VCaP (cell line): ENCODE measurements around the gene FAM193B.

Source experiments
- H3K27ac ChIP-seq: fragments of 450-650 bp; 2 replicates; pipeline ENCODE4 v1.5.1; 2017
- TF ChIP-seq, protein P1 (sequence below): fragments of 450-650 bp; conservative IDR thresholded peaks from 2 replicates; pipeline ENCODE4 v1.5.1; 2017; ENCODE audit warnings: mild to moderate bottlenecking, moderate library complexity

FAM193B gene

DNA sequence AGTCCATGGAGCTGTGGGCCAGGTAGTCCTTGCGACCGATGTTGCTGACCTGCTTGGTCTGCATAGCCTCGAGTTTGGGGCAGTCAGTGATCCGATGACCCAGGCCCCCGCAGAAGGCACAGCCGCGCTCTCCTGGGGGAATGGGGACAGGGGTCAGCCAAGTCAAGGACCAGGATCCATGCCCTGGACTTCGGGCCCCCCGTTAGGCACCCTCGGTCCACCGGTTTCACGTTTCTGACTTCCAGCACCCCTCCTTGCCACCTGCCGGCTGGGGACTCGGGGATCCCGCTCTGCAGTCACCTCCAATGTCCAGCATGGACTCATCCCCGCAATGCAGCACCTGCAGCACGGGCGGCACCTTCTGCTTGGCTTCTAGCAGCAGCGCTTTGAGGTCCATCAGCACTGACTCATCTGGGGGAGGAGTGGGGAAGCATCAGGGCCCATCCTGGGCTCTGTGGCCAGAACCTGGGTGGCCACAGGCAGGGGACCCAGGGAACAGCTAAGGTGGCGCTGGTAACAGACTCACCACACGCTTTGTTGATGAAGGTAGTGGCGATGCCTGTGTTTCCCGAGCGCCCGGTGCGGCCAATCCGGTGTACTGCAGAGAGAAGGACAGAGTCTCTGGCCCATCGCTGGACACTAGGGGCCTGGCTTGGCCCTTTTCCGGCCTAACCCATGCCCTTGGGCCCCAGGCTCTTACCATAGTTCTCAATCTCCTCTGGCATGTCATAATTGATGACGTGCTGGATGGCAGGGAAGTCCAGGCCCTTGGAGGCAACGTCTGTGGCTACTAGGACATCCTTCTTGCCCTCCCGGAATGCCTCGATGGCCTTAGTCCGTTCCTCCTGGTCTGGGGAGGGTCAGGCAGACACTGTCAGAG, 42.3 kb downstream of the FAM193B start:
- TF ChIP-seq, protein P1, sequence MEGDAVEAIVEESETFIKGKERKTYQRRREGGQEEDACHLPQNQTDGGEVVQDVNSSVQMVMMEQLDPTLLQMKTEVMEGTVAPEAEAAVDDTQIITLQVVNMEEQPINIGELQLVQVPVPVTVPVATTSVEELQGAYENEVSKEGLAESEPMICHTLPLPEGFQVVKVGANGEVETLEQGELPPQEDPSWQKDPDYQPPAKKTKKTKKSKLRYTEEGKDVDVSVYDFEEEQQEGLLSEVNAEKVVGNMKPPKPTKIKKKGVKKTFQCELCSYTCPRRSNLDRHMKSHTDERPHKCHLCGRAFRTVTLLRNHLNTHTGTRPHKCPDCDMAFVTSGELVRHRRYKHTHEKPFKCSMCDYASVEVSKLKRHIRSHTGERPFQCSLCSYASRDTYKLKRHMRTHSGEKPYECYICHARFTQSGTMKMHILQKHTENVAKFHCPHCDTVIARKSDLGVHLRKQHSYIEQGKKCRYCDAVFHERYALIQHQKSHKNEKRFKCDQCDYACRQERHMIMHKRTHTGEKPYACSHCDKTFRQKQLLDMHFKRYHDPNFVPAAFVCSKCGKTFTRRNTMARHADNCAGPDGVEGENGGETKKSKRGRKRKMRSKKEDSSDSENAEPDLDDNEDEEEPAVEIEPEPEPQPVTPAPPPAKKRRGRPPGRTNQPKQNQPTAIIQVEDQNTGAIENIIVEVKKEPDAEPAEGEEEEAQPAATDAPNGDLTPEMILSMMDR = no peak
- H3K27ac ChIP-seq = no peak overlapping the region

DNA sequence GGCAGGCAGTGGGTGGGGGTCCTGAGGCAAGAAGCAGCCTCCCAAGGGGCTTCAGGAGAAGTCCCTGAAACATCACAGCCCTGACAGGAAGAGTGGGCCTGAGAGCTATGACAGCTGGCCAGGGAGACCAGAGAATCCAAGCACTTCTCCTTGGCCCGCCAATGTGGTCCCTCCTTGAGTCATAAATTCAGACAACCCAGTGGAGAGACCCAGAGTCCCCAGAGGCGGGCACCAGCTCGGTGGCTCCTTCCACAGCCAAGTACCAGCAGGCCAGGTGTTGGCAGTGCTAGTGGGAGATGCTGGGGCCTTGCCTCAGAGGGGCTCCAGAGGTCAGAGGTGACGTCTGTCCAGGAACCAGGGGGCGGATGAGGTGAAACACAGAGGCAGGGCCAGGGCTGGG, 43.2 kb downstream of the FAM193B start:
- H3K27ac ChIP-seq = no peak overlapping the region
- TF ChIP-seq, protein P1 = no peak

DNA sequence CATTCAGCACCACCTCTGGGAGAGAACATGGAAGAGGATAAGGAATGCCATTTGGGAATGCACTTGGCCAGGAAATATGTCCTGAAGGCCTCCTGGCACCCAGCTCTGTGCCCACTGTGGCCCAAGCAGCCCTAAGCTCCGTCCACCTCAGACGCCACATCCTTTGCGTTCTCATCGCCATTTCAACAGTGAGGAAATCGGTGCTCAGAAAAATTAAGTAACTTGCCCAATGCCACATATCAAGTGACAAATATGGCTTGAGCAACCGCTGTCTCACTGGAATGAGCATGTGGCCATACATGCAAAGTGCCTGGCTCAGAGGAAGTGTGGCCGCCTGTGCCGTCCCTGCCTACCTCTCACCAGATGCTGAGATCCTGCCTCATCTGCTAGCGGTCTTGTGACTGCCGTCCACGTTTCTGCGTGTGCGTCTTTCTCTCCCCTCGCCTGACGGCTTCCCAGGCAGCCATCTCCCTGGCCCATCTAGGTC, 43.8 kb downstream of the FAM193B start:
- no peak overlapping the region for H3K27ac ChIP-seq
- TF ChIP-seq, protein P1 = no peak

DNA sequence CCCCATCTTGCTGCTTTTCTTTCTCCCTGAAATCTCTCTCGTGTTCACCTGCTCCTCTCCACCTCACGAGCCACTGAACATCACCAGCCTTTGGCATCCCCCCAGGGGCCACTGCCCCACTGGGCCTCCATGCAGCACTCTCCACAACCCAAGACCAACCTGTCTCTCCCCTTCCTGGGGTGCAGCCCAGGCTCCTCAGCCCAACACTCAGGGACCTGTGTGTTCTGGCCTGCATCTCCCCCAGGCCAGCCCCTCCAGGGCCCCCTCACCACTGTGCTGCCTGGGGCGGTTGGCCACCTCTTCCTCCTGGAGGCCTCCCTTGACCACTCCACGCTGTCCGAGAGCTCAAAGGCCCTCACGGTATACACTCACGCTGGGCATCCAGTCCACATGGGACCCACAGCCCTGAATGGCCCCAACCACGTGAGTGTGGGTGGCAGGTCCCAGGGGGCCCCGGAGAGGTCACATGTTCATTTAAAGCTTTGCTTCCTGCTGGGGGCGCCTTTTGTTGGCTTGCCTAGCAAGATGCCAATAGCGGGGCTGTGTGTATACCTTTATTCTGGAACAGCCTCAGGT, 44.3 kb downstream of the FAM193B start:
- TF ChIP-seq, protein P1 = no peak
- no peak overlapping the region for H3K27ac ChIP-seq

DNA sequence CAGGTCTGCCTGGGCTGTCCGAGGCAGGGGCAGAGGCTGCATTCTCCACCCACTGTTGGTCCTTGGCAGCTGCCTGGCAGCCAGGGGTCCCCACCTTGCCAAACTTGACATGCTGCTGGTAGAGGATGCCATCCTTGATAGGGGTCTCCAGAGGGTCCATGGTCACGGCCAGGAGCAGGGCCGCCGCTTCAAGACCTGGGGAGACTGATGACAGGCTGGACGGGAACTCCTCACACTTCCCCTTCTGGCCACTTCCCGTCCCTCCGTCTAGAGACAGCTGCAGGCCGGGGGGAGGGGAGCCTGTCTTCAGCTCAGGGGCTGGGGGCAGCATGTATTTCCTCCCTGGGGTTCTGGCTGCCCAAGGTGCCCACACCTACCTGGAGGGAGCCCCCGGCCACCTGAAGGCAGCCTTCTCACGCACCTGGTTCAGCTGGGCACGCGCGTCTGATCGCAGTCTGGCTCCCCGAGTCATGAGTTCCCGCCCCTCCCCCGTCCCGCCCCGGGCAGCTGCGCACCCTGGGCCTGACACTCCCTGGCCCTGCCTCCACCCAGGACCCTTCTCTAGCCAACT, 44.9 kb downstream of the FAM193B start, which contains the start of gene DOK3:
DOK3 (minus strand) TSS at position 446 of the 571 bp plus-strand sequence; CDS start at position 160, 286 bp downstream.
- H3K27ac ChIP-seq = no peak within 1 kb of the TSS
- TF ChIP-seq, protein P1 = no peak

DNA sequence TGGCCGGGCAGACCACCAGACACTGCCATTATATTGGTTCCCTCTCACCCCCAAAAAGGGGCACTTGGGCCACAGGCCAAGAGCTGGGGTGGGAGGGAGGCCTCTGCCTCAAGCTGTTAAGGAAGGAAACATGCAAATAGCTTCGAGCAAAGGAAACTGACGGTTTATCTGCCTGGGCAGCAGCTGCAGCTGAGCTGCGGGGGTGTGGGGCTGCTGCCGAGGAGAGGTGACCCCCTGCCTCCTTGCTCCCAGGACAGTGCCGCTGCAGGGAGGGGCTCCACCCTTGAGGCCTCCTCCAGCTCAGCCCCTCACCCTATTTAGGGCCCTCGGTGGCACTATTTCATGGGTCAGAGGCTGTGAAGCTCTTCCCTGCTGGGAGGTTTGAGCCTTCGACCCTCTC, 45.5 kb downstream of the FAM193B start:
- TF ChIP-seq, protein P1 = no peak
- H3K27ac ChIP-seq = no peak overlapping the region

DNA sequence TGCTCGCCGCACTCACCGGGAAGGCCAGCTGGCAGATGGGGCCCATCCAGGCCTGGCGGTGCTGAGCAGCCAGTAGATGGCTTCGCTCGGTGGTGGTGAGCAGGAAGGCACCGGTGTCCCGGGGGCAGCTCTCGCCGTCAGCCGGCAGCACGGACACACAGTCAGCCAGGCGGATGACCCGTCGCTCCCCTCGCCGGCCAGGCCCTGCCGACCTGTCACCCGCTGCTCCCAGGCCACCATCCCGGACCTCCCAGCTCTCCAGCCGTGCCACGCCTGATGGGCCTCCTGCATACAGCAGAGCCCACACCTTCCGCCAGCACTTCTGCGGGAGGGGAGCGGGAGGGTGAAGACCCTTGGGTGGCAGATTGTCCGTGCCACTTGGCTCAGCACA, 46.1 kb downstream of the FAM193B start:
- TF ChIP-seq, protein P1 = no peak

More for the DNA sequence above, 46.1 kb downstream of the FAM193B start:
- no peak overlapping the region for H3K27ac ChIP-seq
